Fibroblast of upper back skin (primary cell): Measurements from ENCODE around the gene AP3B2.
A peak's percentile ranks its signal among the peaks of the same experiment; 100 is the strongest.
"Not testable (repeated sequence)": the region's sequence is repeated elsewhere in the genome, so short reads cannot be mapped to it uniquely, and the experiment has no call there.

Source experiments
- DNase-seq: peaks from one replicate; pipeline ENCODE4 v3.0.0-alpha.2; 2013

AP3B2 gene

GRCh38 chr15:82648257-82649103 lies 61.2 kb downstream of the AP3B2 start:
- no peak for DNase-seq

GRCh38 chr15:82647835-82648256 lies 61.8 kb downstream of the AP3B2 start:
- DNase-seq = no peak

- peak; percentile 4 for DNase-seq
Observed at GRCh38 chr15:82647045-82647834, 62.4 kb downstream of the AP3B2 start, which contains the start of gene CPEB1. CPEB1 (minus strand) TSS chr15:82647363; CDS start chr15:82628459, 18,904 bp downstream.

- no peak for DNase-seq
Observed at GRCh38 chr15:82646250-82647044, 63.2 kb downstream of the AP3B2 start.

GRCh38 chr15:82644967-82645852 lies 64.5 kb downstream of the AP3B2 start:
- DNase-seq = not testable (repeated sequence)

- DNase-seq = no peak
Observed at GRCh38 chr15:82643992-82644391, 65.7 kb downstream of the AP3B2 start.

- no peak for DNase-seq
Observed at GRCh38 chr15:82642656-82643055, 67.0 kb downstream of the AP3B2 start.

GRCh38 chr15:82641129-82641798 lies 68.4 kb downstream of the AP3B2 start:
- no peak for DNase-seq

- no peak for DNase-seq
Observed at GRCh38 chr15:82640672-82641071, 69.0 kb downstream of the AP3B2 start.

- no peak for DNase-seq
Observed at GRCh38 chr15:82635798-82636197, 73.9 kb downstream of the AP3B2 start.

- DNase-seq = no peak
Observed at GRCh38 chr15:82630033-82630432, 79.6 kb downstream of the AP3B2 start.

- no peak for DNase-seq
Observed at GRCh38 chr15:82625136-82625535, 84.5 kb downstream of the AP3B2 start.

GRCh38 chr15:82624438-82624837 lies 85.2 kb downstream of the AP3B2 start:
- DNase-seq = no peak

- peak; percentile 24 for DNase-seq
Observed at GRCh38 chr15:82624008-82624407, 85.7 kb downstream of the AP3B2 start.

GRCh38 chr15:82621970-82622369 lies 87.7 kb downstream of the AP3B2 start:
- DNase-seq = no peak

- DNase-seq = no peak
Observed at GRCh38 chr15:82613747-82614146, 95.9 kb downstream of the AP3B2 start.

- DNase-seq = no peak
Observed at GRCh38 chr15:82611348-82611747, 98.3 kb downstream of the AP3B2 start.
